CD8-positive, alpha-beta memory T cell (primary cell): ENCODE data around the gene NQO2. TPM values are rescaled to one million over a fixed set of nuclear protein-coding genes. Genes with fewer than 3 reads are reported as not detected.
"Not testable (repeated sequence)": the region's sequence is repeated elsewhere in the genome, so short reads cannot be mapped to it uniquely, and the experiment has no call there.

ENCODE experiments used
- CTCF ChIA-PET: fragments of 350-600 bp; sonication (Branson Sonifier 250); formaldehyde crosslinking; loops from one replicate; lab custom pipeline; 2021; ENCODE audit warnings: antibody characterized with exemption; lab: Charles Lee
- POLR2A ChIA-PET: fragments of 350-600 bp; sonication (Branson Sonifier 250); formaldehyde crosslinking; loops from one replicate; lab custom pipeline; 2021; ENCODE audit warnings: antibody characterized with exemption; lab: Charles Lee
- DNase-seq, 5 donors: peaks; one replicate each; pipeline versions ENCODE4 v3.0.0 to v3.0.0-alpha.2; 2020 to 2022; ENCODE audit warnings: mixed read lengths in 1 of 5
- H3K27ac ChIP-seq: one replicate; pipeline ENCODE4 v1.7.0; 2013; ENCODE audit warnings: low read depth, mild to moderate bottlenecking, low read length, moderate library complexity
- H3K27me3 ChIP-seq: 2 replicates; pipeline ENCODE4 v1.7.0; 2013; ENCODE audit warnings: low read length, mild to moderate bottlenecking; ENCODE audit not compliant: insufficient read depth, poor library complexity, severe bottlenecking
- H3K36me3 ChIP-seq: 2 replicates; pipeline ENCODE4 v1.7.0; 2013; ENCODE audit warnings: mild to moderate bottlenecking, low read length, moderate library complexity; ENCODE audit not compliant: insufficient read depth
- H3K4me1 ChIP-seq: 2 replicates; pipeline ENCODE4 v1.7.0; 2013; ENCODE audit warnings: mild to moderate bottlenecking, low read length, moderate library complexity; ENCODE audit not compliant: insufficient read depth
- H3K4me3 ChIP-seq: 2 replicates; pipeline ENCODE4 v1.7.0; 2013; ENCODE audit warnings: mild to moderate bottlenecking, low read length
- H3K9me3 ChIP-seq: 2 replicates; pipeline ENCODE4 v1.7.0; 2013; ENCODE audit warnings: mild to moderate bottlenecking, low read length
- H3K27ac Mint-ChIP-seq, 8 donors: one replicate each; pipeline ENCODE4 v1.8.0; 2020 to 2021; ENCODE audit warnings: mixed read lengths in 8 of 8, mild to moderate bottlenecking in 6 of 8, inconsistent platforms in 3 of 8, moderate library complexity in 3 of 8
- H3K27me3 Mint-ChIP-seq, 2 donors: one replicate each; pipeline ENCODE4 v1.8.0; 2020 to 2021; ENCODE audit warnings: mixed read lengths in 2 of 2, mild to moderate bottlenecking in 1 of 2, moderate library complexity in 1 of 2
- H3K36me3 Mint-ChIP-seq, 3 donors: one replicate each; pipeline ENCODE4 v1.8.0; 2020 to 2021; ENCODE audit warnings: mixed read lengths in 3 of 3, inconsistent platforms in 1 of 3, mild to moderate bottlenecking in 1 of 3
- H3K4me1 Mint-ChIP-seq, 3 donors: one replicate each; pipeline ENCODE4 v1.8.0; 2020 to 2021; ENCODE audit warnings: mixed read lengths in 3 of 3, inconsistent platforms in 1 of 3, mild to moderate bottlenecking in 1 of 3
- H3K4me3 Mint-ChIP-seq, 7 donors: one replicate each; pipeline ENCODE4 v1.8.0; 2020 to 2021; ENCODE audit warnings: mixed read lengths in 7 of 7, mild to moderate bottlenecking in 6 of 7, moderate library complexity in 4 of 7, inconsistent platforms in 2 of 7
- H3K9me3 Mint-ChIP-seq, 5 donors: one replicate each; pipeline ENCODE4 v1.8.0; 2020 to 2022; ENCODE audit warnings: mixed read lengths in 5 of 5, mild to moderate bottlenecking in 3 of 5, moderate library complexity in 2 of 5, inconsistent platforms in 1 of 5
- polyA plus RNA-seq: library from polyadenylated mRNA; unstranded; fragments of 300-500 nt; fragmentation: Illumina TruSeq; gene quantifications from one replicate; pipeline ENCODE4 v1.2.3, GENCODE V29; 2021
- total RNA-seq, 2 experiments: library from RNA; stranded (reverse); gene quantifications; one replicate each; pipeline ENCODE4 v1.2.3, GENCODE V29; 2021

The NQO2 gene
- total and polyA plus RNA-seq, 3 experiments from 2014 or later: 15.6 to 53.5 (median 18.5) TPM

DNA sequence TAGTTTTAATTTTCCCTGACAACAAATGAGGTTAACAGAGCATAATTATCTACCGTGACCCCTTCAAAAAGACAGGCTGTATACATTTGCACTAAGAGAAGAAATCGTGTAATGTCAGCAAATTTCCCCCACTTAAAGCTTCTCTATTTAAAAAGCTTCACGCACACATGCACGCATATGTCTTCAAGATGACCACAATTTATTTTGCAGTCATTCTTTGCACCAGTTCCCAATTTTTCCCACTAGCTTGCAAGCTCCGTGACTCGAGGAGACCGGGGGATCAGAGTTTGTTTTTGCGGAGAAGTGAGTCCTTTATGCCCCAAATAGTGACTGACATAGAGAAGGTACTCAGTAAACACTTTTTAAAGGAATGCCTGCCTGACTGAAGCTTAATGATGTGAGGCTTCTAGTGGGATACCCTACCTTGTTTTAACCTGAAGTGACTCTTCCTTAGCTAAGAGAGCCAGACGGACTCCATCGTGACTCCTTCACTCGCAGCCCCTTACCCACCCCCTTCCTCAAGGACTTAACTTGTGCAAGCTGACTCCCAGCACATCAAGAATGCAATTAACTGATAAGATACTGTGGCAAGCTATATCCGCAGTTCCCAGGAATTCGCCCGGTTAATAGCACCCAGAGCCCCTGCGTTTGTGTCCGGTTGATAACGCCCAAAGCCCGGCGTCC, 9.3 kb upstream of the NQO2 start:
- ChIA-PET CTCF (interaction anchor here (0.8 to 9.0 kb wide), 29 partner anchors 7 to 1031 kb away, joined by 3 to 102 read pairs (median 8); partner anchors contain the start of genes NQO2, RIPK1, SERPINB1 and SERPINB9), POLR2A (interaction anchor here (0.9 to 3.7 kb wide), 15 partner anchors 9 to 225 kb away, joined by 3 to 32 read pairs (median 14); partner anchors contain the start of genes NQO2, RIPK1, SERPINB1 and SERPINB6)
- Mint-ChIP-seq H3K4me3 (peak overlapping the region; percentile 87 to 97 (median 94)), H3K4me1 (peaks cover 27 to 38% (median 31%) of the 10 kb centered on the region in 3 donors), H3K9me3 (no peaks in the 10 kb centered on the region), H3K27ac (peak overlapping the region; percentile 98 to 100 (median 99)), H3K36me3 (peaks cover 0 to 17% (median 0%) of the 10 kb centered on the region in 3 donors), H3K27me3 (no peaks in the 10 kb centered on the region)
- Histone ChIP-seq H3K9me3 (no peaks in the 10 kb centered on the region), H3K36me3 (no peaks in the 10 kb centered on the region), H3K27me3 (no peaks in the 10 kb centered on the region), H3K4me1 (peaks cover 23% of the 10 kb centered on the region), H3K27ac (peak overlapping the region; percentile 98), H3K4me3 (peak overlapping the region; percentile 78)
- no peak for DNase-seq

DNA sequence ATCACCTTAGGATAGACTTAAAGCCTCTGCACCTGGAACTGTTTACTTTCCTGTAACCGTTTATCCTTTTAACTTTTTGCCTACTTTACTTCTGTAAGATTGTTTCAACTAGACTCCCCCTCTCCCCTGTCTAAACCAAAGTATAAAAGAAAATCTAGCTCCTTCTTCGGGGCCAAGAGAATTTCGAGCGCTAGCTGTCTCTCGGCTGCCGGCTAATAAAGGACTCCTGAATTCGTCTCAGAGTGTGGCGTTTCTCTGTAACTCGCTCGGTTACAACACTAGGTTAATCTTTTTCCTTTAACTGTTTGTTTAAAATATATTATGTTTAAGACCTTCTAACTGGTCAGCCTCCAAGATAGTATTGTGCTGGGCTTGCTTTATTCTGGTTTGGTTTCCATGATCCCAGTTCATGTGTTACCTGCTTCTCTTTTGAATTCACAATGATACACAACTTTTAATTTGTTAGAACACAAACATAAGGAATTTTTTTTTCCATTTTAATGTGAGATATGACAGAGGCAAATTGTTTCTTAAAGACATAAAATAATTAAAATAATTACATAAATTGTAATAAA, 8.7 kb upstream of the NQO2 start:
- Histone ChIP-seq H3K27me3 (no peaks in the 10 kb centered on the region), H3K4me1 (peaks cover 23% of the 10 kb centered on the region), H3K36me3 (no peaks in the 10 kb centered on the region), H3K27ac (peak overlapping the region; percentile 98), H3K4me3 (peak overlapping the region; percentile 78), H3K9me3 (no peaks in the 10 kb centered on the region)
- DNase-seq: peak in 1 of 5 donors; percentile 29
- Mint-ChIP-seq H3K9me3 (no peaks in the 10 kb centered on the region), H3K36me3 (peaks cover 0 to 17% (median 0%) of the 10 kb centered on the region in 3 donors), H3K27ac (peak overlapping the region; percentile 98 to 100 (median 99)), H3K4me1 (peaks cover 27 to 38% (median 31%) of the 10 kb centered on the region in 3 donors), H3K27me3 (no peaks in the 10 kb centered on the region), H3K4me3 (peak overlapping the region; percentile 87 to 97 (median 94))
- CTCF ChIA-PET: interaction anchor here (1.1 to 9.0 kb wide), 14 partner anchors 8 to 202 kb away, joined by 3 to 102 read pairs (median 11); partner anchors contain the start of genes NQO2, RIPK1 and SERPINB1
- POLR2A ChIA-PET: interaction anchor here (1.1 to 3.7 kb wide), 9 partner anchors 9 to 226 kb away, joined by 3 to 29 read pairs (median 18); partner anchors contain the start of genes NQO2, RIPK1, SERPINB1 and WRNIP1

DNA sequence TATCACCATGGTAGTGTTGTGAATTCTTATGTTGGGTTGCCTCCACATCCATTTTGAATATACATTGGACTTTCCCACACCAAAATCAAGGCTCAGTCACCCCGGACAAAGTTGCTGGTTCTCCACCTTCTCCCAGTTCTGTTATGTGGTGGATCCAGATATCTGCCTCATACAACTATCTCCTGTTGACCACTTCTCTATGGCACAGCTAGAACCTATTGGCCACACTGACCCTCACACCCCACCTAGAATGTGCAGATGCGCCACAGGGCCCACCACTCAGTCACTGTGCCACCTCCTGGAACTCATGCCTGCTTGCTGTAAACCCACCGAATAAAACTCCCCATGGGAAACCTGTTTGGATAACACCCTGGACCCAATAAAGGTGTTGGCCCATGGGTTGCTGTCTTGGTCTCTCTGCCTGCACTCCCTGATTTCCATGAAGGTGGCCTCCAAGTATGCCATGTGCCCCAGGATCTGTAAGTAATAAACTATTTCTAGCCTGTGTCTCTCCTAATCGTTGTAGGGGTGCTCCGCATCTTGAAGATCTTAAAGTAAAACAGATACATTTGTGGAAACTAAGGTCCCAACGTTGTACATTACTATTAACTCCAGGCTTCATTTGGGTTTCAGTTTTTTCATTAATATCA, 7.2 kb upstream of the NQO2 start:
- Histone ChIP-seq H3K4me1 (peaks cover 16% of the 10 kb centered on the region), H3K27ac (peak overlapping the region; percentile 10)

DNA sequence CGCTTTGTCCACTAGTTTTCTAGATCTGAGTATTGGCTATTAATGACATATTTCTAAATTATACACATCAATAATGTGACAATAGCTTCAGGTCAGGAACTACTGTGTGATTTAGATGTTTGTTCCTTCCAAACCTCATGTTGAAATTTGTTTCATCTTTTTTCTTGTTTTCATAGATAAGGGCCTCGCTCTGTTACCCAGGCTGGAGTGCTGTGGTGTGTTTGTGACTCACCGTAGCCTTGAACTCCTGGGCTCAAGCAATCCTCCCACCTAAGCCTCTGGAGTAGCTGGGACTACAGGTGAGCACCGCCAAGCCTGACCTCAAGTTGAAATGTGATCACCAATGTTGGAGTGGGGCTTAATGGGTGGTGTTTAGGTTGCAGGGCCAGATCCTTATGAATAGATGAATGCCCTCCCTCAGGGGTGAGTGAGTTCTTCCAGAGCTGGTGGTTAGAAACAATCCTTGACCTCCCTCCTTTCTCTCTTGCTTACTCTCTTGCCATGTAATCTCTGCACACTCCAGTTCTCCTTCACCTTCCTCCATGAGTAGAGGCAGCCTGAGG, 5.9 kb upstream of the NQO2 start:
- peaks cover 11% of the 10 kb centered on the region for H3K4me1 ChIP-seq
- H3K36me3 ChIP-seq: no peaks in the 10 kb centered on the region
- H3K27me3 ChIP-seq: no peaks in the 10 kb centered on the region
- no peaks in the 10 kb centered on the region for H3K9me3 Mint-ChIP-seq
- no peak for DNase-seq
- ChIA-PET POLR2A (no interaction called here), CTCF (no interaction called here)
- no peak overlapping the region for H3K4me3 ChIP-seq
- H3K36me3 Mint-ChIP-seq: peaks cover 0 to 10% (median 0%) of the 10 kb centered on the region in 3 donors
- peak overlapping the region in 2 of 7 donors; percentile 31 to 47 for H3K4me3 Mint-ChIP-seq
- H3K4me1 Mint-ChIP-seq: peaks cover 16 to 25% (median 20%) of the 10 kb centered on the region in 3 donors
- H3K27ac ChIP-seq: no peak overlapping the region
- peak overlapping the region in 1 of 8 donors; percentile 63 for H3K27ac Mint-ChIP-seq
- H3K9me3 ChIP-seq: no peaks in the 10 kb centered on the region
- peaks cover 0 to 4% of the 10 kb centered on the region in 2 donors for H3K27me3 Mint-ChIP-seq

More for the DNA sequence above, 7.2 kb upstream of the NQO2 start:
- Histone ChIP-seq H3K4me3 (no peak overlapping the region), H3K9me3 (no peaks in the 10 kb centered on the region), H3K27me3 (no peaks in the 10 kb centered on the region), H3K36me3 (no peaks in the 10 kb centered on the region)
- Mint-ChIP-seq H3K4me1 (peaks cover 22 to 27% (median 24%) of the 10 kb centered on the region in 3 donors), H3K4me3 (peak overlapping the region in 3 of 7 donors; percentile 32 to 45 (median 44)), H3K36me3 (peaks cover 0 to 17% (median 0%) of the 10 kb centered on the region in 3 donors), H3K27me3 (no peaks in the 10 kb centered on the region), H3K9me3 (no peaks in the 10 kb centered on the region), H3K27ac (peak overlapping the region in 4 of 8 donors; percentile 8 to 76 (median 24))
- ChIA-PET POLR2A (no interaction called here), CTCF (interaction anchor here (1.0 kb wide), 1 partner anchor 40 kb away, joined by 3 read pairs; no protein-coding TSS in a partner anchor)
- DNase-seq: no peak

DNA sequence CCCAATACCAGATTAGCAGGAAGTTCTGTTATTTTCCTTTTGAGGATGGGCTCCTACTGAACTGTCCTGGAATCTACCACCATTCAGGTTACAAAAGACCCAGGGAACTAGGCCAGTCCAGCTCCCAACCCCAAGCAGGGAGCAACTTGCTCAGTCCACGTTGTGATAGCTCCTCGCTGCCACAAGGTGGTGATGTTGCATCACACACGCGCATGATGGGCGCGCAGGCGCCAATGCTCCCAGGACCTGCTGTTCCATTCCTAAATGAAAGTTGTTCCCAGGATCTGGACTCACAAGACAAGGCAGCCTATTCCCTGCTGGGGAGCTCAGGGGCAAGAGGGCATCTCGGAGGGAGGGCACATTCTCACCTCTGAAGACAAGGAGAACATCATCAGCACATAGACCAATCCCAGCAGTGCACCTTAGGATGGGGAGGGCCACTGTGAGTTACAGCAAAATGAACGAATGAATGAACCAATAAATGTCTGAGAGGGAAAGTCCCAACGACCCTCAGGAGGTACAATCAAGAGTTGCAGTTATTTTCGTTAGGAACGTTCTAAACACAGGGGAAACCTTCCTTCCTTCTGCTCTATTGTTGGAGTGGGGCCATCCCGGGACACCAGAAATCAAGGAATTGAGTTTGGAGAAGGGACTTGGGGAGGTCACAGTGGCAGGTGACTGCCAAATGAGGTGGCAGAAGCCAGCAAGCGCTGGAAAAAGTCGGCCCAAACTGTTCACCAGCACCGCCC, 1.3 kb upstream of the NQO2 start:
- not testable (repeated sequence) for H3K27me3 Mint-ChIP-seq, H3K9me3 Mint-ChIP-seq, H3K27me3 ChIP-seq, H3K9me3 ChIP-seq, H3K36me3 ChIP-seq
- Histone ChIP-seq H3K4me1 (peaks cover 19% of the 10 kb centered on the region), H3K4me3 (peak overlapping the region; percentile 75), H3K27ac (peak overlapping the region; percentile 52)
- ChIA-PET POLR2A (interaction anchor here (1.0 to 3.9 kb wide), 6 partner anchors 8 to 65 kb away, joined by 3 to 37 read pairs (median 14); no protein-coding TSS in a partner anchor), CTCF (interaction anchor here (1.0 to 4.6 kb wide), 11 partner anchors 8 to 157 kb away, joined by 3 to 73 read pairs (median 4); partner anchors contain the start of gene SERPINB1)
- Mint-ChIP-seq H3K36me3 (peaks cover 0 to 13% (median 3%) of the 10 kb centered on the region in 3 donors), H3K27ac (peak overlapping the region; percentile 80 to 96 (median 92)), H3K4me1 (peaks cover 28 to 38% (median 35%) of the 10 kb centered on the region in 3 donors), H3K4me3 (peak overlapping the region; percentile 89 to 93 (median 91))
- peak; percentile 10 to 81 (median 63) for DNase-seq

DNA sequence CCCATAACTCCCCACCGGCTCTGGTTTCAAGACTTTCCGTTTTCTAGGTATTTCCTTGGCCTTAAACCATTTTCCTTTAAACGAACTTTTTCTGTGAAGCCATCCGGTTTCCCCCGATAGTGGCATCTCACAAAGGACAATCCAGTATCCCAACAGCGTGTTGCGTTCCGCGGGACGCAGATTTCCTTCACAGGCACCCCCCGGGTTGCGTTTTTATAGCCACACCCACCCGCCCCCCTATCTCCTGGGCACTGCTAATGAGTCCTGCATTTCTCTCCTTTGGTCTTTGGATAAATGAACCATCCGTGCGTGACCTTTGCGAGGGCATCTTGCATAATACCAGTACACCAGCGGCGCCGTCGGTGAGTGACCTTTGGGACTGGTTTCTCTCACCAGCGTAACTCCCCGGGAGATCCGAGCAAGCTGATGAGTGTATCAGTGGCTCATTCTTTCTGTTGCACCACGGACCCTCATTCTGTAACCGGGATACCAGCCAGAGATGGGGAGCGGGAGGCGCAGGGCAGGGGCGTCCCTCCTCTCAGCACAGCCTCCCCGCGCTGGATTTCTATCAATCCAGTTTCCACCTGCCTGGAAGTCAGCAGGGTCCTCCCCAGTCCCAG, 586 bp upstream of the NQO2 start:
- H3K4me1 Mint-ChIP-seq: peaks cover 28 to 38% (median 35%) of the 10 kb centered on the region in 3 donors
- no peaks in the 10 kb centered on the region for H3K27me3 ChIP-seq
- H3K4me3 ChIP-seq: peak overlapping the region; percentile 75
- peak in 1 of 5 donors; percentile 50 for DNase-seq
- peak overlapping the region; percentile 80 to 96 (median 92) for H3K27ac Mint-ChIP-seq
- H3K9me3 ChIP-seq: no peaks in the 10 kb centered on the region
- no peaks in the 10 kb centered on the region for H3K9me3 Mint-ChIP-seq
- peak overlapping the region; percentile 52 for H3K27ac ChIP-seq
- H3K36me3 Mint-ChIP-seq: peaks cover 0 to 13% (median 3%) of the 10 kb centered on the region in 3 donors
- POLR2A ChIA-PET: interaction anchor here (0.5 to 3.9 kb wide), 13 partner anchors 9 to 113 kb away, joined by 3 to 37 read pairs (median 4); partner anchors contain the start of gene RIPK1
- no peaks in the 10 kb centered on the region for H3K36me3 ChIP-seq
- peaks cover 19% of the 10 kb centered on the region for H3K4me1 ChIP-seq
- CTCF ChIA-PET: interaction anchor here (0.8 to 4.6 kb wide), 10 partner anchors 9 to 157 kb away, joined by 3 to 73 read pairs (median 4); partner anchors contain the start of genes SERPINB1 and SERPINB6
- peak overlapping the region; percentile 89 to 93 (median 91) for H3K4me3 Mint-ChIP-seq
- peaks cover 0 to 4% of the 10 kb centered on the region in 2 donors for H3K27me3 Mint-ChIP-seq
